ENCODE results near the gene MTCL3.

Gene MTCL3

GRCh38 chr6:127515794-127516661 is 3.1 kb downstream of the MTCL3 start (continued):
- peak; percentile 50 for TF ChIP-seq HNRNPLL (IDR thresholded peaks at IDR 0.05; ENCODE audit: low read depth, low read length, poor library complexity, severe bottlenecking)
- TF ChIP-seq ARID4A (CRISPR knock-in tag; IDR thresholded peaks at IDR 0.05; ENCODE audit: borderline replicate concordance) = peak; percentile 68; the same call in 1 of the 2 replicates
- no peak for TF ChIP-seq ZNF20 (CRISPR knock-in tag; IDR thresholded peaks at IDR 0.05)
- TF ChIP-seq ZFP90 (CRISPR knock-in tag; IDR thresholded peaks at IDR 0.05; ENCODE audit: borderline replicate concordance) = peak; percentile 65; the same call in 1 of the 2 replicates
- peak; percentile 75; the same call in 1 of the 2 replicates for TF ChIP-seq ZNF30 (CRISPR knock-in tag; IDR thresholded peaks at IDR 0.05)
- TF ChIP-seq TEAD3 (CRISPR knock-in tag; optimal IDR thresholded peaks at IDR 0.05; ENCODE audit: borderline replicate concordance) = no peak
- TF ChIP-seq ZNF83 (CRISPR knock-in tag; IDR thresholded peaks at IDR 0.05; ENCODE audit: borderline replicate concordance) = no peak
- no peak; the same call in 1 of the 2 replicates for TF ChIP-seq CBX2 (IDR thresholded peaks at IDR 0.05; ENCODE audit: low read depth, low read length)
- TF ChIP-seq CBX2 (CRISPR knock-in tag; IDR thresholded peaks at IDR 0.05; ENCODE audit: low read depth) = no peak
- peak; percentile 30; the same call in 1 of the 2 replicates for TF ChIP-seq KMT2B (CRISPR knock-in tag; IDR thresholded peaks at IDR 0.05)
- TF ChIP-seq ZNF230 (CRISPR knock-in tag; IDR thresholded peaks at IDR 0.05) = peak; percentile 72; the same call in 1 of the 2 replicates
- TF ChIP-seq, protein P1, sequence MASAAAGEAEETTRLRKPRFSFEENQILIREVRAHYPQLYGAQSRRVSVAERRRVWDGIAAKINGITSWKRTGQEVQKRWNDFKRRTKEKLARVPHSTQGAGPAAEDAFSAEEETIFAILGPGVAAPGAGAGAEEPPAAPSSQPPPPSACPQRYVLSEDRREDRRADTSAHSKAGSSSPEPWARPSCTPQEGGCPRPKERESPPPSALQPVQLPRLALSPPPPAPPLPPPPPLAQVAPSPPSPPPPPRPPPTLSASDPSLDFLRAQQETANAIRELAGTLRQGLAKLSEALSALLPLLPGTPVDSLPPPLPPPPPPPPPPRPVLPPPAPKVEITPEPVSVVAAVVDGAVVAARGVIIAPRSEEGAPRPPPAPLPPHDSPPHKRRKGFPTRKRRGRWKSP (CRISPR knock-in tag; IDR thresholded peaks at IDR 0.05) = no peak
- TF ChIP-seq JDP2 (CRISPR knock-in tag; IDR thresholded peaks at IDR 0.05; ENCODE audit: borderline replicate concordance) = no peak; the same call in 1 of the 2 replicates
- TF ChIP-seq MAF1 (CRISPR knock-in tag; IDR thresholded peaks at IDR 0.05; ENCODE audit: borderline replicate concordance) = no peak
- no peak for TF ChIP-seq ZMYM2 (CRISPR knock-in tag; IDR thresholded peaks at IDR 0.05)
- TF ChIP-seq ZNF576 (CRISPR knock-in tag; IDR thresholded peaks at IDR 0.05) = no peak
- no peak for TF ChIP-seq ZSCAN30 (CRISPR knock-in tag; IDR thresholded peaks at IDR 0.05)
- TF ChIP-seq E2F1 (CRISPR knock-in tag; IDR thresholded peaks at IDR 0.05) = 0 out of 2 replicates have a peak, but pooled peaks have one; percentile 51

All from HepG2 (cell line).